Measurements from ENCODE around the gene AIM2. TPM values are rescaled to one million over a fixed set of nuclear protein-coding genes. Genes with fewer than 3 reads are reported as not detected.

AIM2 gene
- total and polyA plus RNA-seq, 10 of the 15 experiments (the other 5 are each of a cell fraction or from before 2014, with no cell fraction given) = 7.9 to 35.7 (median 12.8) TPM

GRCh38 chr1:159121526-159121925 is 45.0 kb upstream of the AIM2 start:
- ChIA-PET SMC1A (ENCODE audit: uncharacterized antibody, unreplicated experiment) (interaction anchor here (1.6 kb wide), 1 partner anchor 11 kb away, joined by 6 read pairs; no protein-coding TSS in a partner anchor), CTCF (interaction anchor here (1.2 to 2.2 kb wide), 3 partner anchors 11 to 93 kb away, joined by 3 to 11 read pairs (median 5); no protein-coding TSS in a partner anchor), POLR2A (no interaction called here), RAD21 (ENCODE audit: unreplicated experiment) (no interaction called here)
- intact Hi-C loops (cut with micrococcal nuclease; ENCODE audit: unreplicated experiment) (no loop called here), in situ Hi-C loops (cut with MboI) (no loop called here)
- no peaks in the 10 kb centered on the region for H3K36me3 ChIP-seq (ENCODE audit: control insufficient read depth in 2 of 2, insufficient read depth in 2 of 2, low read length in 1 of 2)
- H3K4me2 ChIP-seq (ENCODE audit: control insufficient read depth, insufficient read depth) = no peak overlapping the region
- FAIRE-seq (no peak), ATAC-seq (peak; percentile 78), DNase-seq (ENCODE audit: low read depth, low spot score) (peak; percentile 9)
- no peak overlapping the region for H2AFZ ChIP-seq (ENCODE audit: control insufficient read depth, low read depth, low read length)
- peaks cover 9% of the 10 kb centered on the region for H3K4me1 ChIP-seq (ENCODE audit: control insufficient read depth, insufficient read depth, low read length)
- peaks cover 2 to 11% of the 10 kb centered on the region in 2 experiments; a peak in 3 of 4 replicates for H3K27me3 ChIP-seq (replicated peaks in 1 of 2; ENCODE audit: control insufficient read depth in 2 of 2, insufficient read depth in 2 of 2, low read length in 1 of 2)
- 90% methylated on average over 1 of the region's 1 CpG for WGBS (ENCODE audit: insufficient coverage, insufficient replicate concordance, low lambda C conversion rate, missing lambda C conversion rate)
- H3K4me3 ChIP-seq = no peak overlapping the region
- H4K20me1 ChIP-seq (ENCODE audit: control insufficient read depth, insufficient read depth) = no peaks in the 10 kb centered on the region
- no TSS peak for BruUV-seq (replicated peaks)
- no peak for TF ChIP-seq MEF2B (IDR thresholded peaks at IDR 0.05; ENCODE audit: partially characterized antibody, poor library complexity, severe bottlenecking)
- TF ChIP-seq, protein P1, sequence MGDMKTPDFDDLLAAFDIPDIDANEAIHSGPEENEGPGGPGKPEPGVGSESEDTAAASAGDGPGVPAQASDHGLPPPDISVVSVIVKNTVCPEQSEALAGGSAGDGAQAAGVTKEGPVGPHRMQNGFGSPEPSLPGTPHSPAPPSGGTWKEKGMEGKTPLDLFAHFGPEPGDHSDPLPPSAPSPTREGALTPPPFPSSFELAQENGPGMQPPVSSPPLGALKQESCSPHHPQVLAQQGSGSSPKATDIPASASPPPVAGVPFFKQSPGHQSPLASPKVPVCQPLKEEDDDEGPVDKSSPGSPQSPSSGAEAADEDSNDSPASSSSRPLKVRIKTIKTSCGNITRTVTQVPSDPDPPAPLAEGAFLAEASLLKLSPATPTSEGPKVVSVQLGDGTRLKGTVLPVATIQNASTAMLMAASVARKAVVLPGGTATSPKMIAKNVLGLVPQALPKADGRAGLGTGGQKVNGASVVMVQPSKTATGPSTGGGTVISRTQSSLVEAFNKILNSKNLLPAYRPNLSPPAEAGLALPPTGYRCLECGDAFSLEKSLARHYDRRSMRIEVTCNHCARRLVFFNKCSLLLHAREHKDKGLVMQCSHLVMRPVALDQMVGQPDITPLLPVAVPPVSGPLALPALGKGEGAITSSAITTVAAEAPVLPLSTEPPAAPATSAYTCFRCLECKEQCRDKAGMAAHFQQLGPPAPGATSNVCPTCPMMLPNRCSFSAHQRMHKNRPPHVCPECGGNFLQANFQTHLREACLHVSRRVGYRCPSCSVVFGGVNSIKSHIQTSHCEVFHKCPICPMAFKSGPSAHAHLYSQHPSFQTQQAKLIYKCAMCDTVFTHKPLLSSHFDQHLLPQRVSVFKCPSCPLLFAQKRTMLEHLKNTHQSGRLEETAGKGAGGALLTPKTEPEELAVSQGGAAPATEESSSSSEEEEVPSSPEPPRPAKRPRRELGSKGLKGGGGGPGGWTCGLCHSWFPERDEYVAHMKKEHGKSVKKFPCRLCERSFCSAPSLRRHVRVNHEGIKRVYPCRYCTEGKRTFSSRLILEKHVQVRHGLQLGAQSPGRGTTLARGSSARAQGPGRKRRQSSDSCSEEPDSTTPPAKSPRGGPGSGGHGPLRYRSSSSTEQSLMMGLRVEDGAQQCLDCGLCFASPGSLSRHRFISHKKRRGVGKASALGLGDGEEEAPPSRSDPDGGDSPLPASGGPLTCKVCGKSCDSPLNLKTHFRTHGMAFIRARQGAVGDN (IDR thresholded peaks at IDR 0.05) = no peak
- TF ChIP-seq RAD51 (IDR thresholded peaks at IDR 0.05) = no peak
- no peak for TF ChIP-seq CBFB (IDR thresholded peaks at IDR 0.05; ENCODE audit: low read depth)
- TF ChIP-seq WRNIP1 (IDR thresholded peaks at IDR 0.05; ENCODE audit: borderline replicate concordance, low read depth, low read length) = no peak
- TF ChIP-seq ZSCAN29 (IDR thresholded peaks at IDR 0.05) = no peak
- TF ChIP-seq ZZZ3 (IDR thresholded peaks at IDR 0.05; ENCODE audit: control insufficient read depth, insufficient read length, low read depth) = no peak
- H3K27ac ChIP-seq (ENCODE audit: control insufficient read depth, insufficient read depth) = no peak overlapping the region
- no peaks in the 10 kb centered on the region for H3K9me3 ChIP-seq (replicated peaks; ENCODE audit: control insufficient read depth, insufficient read depth, low read length)
- H3K9ac ChIP-seq (ENCODE audit: control insufficient read depth, insufficient read depth, low read length) = no peak overlapping the region
- H3K79me2 ChIP-seq (ENCODE audit: control insufficient read depth, insufficient read depth, low read length) = no peaks in the 10 kb centered on the region

All from GM12878 (cell line).